Dermis blood vessel endothelial cell (primary cell): ENCODE results near the gene TMEM185B. TPM values are rescaled to one million over a fixed set of nuclear protein-coding genes. Genes with fewer than 3 reads are reported as not detected.
"Not testable (repeated sequence)": the region's sequence is repeated elsewhere in the genome, so short reads cannot be mapped to it uniquely, and the experiment has no call there.

Experiments used
- DNase-seq: peaks from one replicate; pipeline ENCODE4 v3.0.0; 2010
- total RNA-seq: library from RNA; depleted of rRNA; stranded (reverse); fragments of >200 nt; gene quantifications from 2 replicates; pipeline ENCODE4 v1.2.3, GENCODE V29; 2014

Gene TMEM185B
- 33.7 and 36.4 TPM in 2 replicates for total RNA-seq

DNA sequence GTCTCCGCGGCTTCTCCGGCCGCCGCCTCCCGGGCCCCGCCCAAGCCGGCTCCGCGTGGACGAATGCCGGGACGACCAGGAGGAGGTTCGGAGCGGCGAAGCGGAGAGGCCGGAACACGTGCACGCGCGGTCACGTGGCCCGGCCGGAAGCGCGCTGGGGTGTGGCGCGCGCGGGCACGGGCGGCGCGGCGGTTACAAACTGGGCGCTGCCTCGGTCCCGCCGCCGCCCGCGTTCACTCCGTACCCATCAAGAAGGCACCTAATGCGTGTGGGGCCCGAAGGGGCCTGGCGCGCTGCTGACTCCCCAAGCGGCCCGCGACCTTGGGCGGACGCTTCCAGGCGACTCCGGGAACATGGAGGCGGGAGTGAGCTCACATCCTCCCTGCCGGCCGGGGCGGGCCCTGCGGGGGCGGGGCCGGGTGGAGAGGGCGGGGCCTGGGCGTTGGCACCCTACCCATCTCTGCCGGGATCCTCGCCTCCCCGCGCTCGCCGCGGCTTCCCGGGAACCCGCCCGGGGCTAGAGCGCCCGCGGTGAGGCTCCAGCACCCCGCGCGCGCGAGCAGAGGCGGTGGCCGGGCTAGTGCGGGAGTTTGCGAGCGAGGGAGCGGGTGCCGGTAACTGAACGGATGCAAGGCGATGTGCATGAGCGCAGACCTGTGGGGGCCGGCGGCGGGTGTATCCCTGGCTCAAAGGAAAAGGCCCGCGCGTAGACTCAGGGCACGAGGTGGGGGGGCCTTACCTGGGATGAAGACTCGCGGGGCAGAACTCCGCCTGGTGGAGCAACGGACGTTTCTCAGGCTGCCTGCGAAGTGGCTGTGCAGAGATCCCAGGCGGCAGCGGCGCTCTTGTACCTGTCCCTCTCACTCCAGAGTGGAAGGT, at the start of gene TMEM185B:
TSS of gene TMEM185B (minus strand) at position 367 of the 879 bp plus-strand sequence. CDS start 424 bp downstream, outside the sequence.
- peak; percentile 85 for DNase-seq

DNA sequence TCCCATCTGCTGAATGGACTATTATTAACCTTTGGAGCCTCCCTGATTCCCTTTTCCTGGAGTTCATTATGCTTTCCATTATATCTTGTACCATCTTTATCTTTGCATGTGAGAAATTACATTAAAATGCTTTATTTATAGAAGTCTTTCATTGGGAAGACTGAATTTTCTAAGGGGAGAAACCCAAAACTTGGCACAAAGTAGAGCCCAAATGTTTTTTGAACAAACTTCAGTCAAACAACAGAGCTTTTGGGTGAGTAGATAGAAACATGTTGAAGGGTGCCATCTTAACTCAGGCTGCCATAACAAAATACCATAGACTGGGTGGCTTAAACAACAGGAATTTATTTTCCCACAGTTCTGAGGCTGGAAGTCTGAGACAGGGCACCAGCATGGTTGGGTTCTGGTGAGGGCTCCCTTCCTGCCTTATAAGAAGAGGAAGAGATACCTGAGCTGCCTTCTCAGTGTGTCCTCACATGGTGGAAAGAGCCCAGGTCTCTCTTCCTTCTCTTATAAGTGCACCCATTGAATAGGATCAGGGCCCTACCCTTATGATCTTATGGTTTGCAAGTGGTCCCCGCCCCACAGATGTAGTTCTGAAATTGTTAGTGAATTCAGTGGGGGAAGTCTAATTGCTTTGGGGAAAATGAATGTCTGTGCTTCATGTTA, 48.6 kb upstream of the TMEM185B start:
- no peak for DNase-seq

DNA sequence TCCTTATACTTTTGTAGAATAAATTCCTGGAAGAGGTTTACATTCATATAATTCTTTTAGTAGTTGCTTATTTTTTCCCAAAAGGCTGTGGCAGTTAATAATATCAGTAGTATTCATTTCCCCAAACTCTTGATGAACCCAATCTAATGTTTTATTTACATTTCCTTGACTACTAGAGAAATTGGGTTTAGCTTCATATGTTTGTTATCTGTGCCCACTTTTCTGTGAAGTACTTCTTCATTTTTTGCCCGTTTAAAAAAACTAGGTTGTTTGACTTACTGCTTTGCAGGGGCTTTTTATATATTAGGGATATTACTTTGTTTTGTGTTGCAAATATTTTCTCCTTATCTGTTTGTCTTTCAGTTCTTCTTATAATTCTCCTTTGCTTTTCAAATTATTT, 46.6 kb upstream of the TMEM185B start:
- no peak for DNase-seq

DNA sequence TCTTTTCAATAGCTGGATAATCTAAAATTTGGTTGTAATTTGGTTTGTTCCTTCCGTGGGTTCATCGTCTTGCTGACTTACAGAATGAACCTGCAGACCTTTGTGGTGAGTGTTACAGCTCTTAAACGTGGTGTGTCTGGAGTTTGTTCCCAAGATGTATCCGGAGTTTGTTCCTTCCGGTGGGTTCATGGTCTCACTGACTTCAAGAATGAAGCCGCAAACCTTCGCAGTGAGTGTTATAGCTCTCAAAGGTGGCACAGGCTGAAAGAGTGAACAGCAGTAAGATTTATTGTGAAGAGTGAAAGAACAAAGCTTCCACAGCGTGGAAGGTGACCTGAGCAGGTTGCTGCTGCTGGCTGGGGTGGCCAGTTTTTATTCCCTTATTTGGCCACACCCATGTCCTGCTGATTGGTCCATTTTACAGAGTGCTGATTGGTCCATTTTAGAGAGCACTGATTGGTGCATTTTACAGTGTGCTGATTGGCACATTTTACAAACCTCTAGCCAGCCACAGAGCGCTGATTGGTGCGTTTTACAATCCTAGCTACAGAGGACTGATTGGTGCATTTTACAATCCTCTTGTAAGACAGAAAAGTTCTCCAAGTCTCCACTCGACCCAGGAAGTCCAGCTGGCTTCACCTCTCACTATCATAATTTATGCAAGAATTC, 46.0 kb upstream of the TMEM185B start:
- peak; percentile 47 for DNase-seq

DNA sequence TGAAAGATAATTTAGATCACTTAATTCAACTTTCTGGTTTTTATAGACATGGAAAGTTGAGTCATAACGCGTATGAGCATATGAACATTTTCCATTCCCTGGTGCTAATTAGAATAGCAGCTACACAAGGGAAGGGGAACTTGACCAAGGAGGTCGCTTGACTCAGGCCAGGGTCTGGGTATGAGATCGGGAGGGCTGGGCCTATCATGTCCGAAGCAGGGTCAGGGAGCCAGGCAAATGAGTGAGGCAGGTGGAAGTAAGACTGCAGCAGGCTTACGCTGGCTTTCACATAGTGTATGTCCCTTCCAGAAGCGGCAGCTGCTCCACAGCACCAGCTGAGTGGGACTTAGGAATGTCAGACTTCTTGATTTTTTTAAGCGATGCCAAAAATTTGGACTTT, 44.1 kb upstream of the TMEM185B start:
- peak; percentile 28 for DNase-seq

DNA sequence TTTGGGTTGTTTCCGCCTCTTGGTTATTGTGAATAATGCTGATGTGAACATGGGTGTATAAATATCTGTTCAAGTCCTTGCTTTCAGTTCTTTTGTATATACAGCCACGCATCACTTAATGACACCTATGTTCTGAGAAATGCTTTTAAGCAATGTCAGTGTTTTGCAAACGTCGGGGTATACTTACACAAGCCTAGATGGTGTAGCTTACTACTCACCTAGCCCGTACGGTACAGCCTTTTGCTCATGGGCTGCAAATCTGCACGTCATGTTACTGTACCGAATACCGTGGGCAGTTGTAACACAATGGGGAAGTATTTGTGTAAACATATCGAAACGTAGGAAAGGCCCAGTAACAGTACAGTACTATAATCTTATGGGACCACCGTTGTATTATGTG, 41.8 kb upstream of the TMEM185B start:
- peak; percentile 47 for DNase-seq

DNA sequence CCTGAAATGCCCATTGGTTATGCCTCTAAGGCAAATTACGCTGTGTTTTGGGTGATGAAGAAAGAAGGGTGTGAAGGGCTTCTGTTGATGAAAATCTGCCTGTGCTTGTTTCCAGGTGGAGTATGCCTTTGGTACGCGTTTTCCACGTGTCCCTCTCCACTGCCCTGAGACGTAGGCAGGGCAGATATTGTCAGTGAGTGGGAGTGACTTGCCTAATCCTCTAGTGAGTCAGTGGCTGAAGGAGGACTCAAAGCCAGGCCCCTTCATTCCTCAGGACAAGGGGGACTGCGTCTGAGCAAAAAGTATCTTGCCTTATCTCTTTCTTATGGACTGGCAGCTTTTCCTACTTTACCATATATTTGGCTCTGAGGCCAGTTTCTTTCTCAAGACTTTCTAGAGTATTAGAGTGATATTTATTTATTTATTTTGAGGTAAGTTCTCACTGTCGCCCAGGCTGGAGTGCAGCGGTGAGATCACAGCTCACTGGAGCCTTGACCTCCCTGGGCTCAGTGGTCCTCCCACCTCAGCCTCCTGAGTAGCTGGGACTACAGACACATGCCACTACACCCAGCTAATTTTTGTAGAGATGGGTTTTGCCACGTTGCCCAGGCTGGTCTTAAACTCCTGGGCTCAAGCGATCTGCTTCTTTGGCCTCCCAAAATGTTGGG, 39.7 kb upstream of the TMEM185B start:
- DNase-seq: no peak

DNA sequence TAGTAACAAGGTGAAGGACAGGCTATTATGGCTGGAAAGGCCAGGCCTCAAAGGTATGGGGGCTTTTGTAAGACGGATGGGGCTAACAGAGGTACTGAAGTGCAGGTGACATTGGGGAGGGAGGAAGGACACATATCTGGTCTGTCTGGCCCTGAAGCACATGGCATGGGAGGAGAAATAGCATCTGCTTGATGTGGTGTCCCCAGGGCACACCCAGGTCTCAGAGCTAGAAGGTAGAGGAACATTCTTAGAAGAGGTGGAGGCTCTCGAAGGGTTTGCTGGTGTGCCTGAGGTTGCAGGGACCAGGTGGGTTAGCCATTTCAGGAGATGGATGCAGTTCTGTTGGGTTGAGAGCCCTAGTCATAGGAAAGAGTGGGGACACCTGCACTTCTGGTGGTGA, 39.0 kb upstream of the TMEM185B start:
- DNase-seq: no peak

DNA sequence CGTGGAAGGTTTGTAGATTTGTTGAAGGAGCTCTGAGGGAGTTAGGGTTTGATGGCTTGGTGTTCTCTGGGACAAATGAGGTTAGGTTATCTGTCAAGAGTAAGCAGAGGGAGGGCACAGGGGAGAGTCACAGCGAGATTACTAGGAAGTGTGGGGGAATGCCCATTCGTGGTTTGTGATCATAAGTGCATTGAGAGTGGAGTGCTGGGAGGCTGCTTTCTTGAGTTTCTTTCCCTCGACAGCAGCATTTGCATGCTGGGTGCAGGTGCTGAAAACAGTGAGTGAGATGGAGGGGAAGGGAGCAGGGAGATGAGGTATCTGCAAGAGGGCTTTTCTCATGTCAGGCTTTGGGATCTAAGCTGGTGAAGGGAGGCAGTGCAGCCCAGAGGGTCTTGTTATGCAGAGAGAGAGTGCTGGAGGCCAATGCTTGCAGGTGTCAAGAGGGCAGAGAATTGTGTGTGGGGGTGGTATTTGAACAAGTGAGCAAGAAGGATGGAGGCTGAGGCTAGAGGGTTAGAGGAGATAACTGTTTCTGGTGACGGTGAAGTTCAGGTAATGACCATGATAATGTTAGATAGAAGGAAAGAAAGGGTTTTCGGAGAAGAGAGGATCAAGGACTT, 38.3 kb upstream of the TMEM185B start:
- no peak for DNase-seq

DNA sequence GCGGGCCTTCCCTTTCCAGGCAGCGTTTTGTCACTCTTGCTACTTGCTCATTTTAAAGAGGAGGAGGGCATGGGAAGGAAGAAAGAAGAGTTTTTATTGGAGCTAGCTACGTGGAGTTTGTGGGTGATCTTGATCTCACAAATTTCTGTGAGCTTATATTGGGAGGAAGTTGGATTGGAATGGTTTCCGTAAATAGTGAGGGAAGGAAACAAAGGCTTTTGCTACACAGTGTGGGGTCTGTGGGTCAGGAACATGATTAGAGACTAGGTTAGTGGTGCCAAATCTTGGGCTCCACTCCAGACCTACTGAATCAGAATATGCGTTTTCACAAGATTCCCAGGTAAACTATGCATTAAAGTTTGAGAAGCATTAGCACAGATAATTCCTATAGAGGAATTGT, 37.5 kb upstream of the TMEM185B start:
- DNase-seq: peak; percentile 49

DNA sequence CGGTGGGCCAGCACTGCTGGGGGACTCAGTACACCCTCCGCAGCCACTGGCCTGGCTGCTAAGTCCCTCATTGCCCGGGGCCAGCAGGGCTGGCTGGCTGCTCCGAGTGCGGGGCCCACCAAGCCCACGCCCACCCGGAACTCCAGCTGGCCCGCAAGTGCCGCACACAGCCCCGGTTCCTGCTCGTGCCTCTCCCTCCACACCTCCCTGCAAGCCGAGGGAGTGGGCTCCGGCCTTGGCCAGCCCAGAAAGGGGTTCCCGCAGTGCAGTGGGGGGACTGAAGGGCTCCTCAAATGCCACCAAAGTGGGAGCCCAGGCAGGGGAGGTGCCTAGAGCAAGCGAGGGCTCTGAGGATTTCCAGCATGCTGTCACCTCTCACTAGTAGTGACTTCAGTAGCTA, 36.7 kb upstream of the TMEM185B start:
- DNase-seq: not testable (repeated sequence)

DNA sequence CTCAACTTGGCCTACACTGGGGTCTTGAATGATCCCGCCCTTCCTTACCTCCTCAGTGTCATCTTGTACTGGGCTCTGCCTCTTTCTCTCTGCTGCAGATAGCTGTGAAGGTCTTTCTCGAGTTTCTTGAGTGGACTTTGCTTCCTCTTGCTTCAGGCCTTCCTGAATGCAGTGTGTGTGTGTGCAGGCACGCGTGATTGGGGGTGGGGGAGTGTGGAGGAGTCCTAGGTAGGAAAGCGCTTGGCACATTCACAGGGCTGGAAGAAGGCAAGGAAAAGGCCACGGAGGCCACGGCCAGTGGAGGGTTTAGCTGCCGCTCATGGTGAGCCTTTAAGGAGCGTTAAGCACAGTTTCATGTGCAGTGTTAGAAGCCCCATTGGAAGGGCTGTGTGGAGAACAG, 35.0 kb upstream of the TMEM185B start:
- DNase-seq: no peak

DNA sequence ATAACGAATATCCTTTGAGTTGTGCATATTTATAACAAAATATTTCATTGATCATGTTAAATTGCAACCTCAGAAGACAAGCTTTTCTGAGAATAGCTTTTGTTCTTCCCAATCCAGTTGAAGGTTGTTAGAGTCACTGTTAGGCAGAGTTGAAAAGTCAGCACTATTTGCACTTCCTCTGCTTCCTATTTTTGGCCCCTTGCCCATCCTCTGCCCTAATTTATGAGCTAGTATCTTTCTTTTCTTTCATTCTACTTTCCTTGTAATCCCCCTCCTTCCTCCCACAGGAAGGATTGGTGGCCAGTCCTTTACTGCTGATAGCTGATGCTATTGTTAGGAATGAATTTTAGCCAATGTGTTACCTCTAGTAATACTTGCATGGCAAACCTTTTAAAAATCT, 34.3 kb upstream of the TMEM185B start:
- peak; percentile 41 for DNase-seq

DNA sequence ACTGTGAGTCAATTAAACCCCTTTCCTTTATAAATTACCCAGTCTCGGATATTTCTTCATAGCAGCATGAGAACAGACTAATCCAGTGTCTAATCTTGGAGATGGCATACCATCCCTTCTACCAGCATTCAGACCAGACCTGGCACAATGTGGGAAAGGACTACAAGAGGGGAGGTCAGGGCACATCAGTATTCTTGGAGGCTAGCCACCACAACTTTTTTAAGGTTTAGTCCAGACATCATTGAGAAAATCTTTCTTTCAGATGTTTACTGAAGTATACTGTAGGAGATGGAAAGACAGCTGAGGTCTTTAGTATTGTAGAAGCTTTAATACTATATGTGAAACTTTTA, 33.4 kb upstream of the TMEM185B start:
- DNase-seq: no peak

DNA sequence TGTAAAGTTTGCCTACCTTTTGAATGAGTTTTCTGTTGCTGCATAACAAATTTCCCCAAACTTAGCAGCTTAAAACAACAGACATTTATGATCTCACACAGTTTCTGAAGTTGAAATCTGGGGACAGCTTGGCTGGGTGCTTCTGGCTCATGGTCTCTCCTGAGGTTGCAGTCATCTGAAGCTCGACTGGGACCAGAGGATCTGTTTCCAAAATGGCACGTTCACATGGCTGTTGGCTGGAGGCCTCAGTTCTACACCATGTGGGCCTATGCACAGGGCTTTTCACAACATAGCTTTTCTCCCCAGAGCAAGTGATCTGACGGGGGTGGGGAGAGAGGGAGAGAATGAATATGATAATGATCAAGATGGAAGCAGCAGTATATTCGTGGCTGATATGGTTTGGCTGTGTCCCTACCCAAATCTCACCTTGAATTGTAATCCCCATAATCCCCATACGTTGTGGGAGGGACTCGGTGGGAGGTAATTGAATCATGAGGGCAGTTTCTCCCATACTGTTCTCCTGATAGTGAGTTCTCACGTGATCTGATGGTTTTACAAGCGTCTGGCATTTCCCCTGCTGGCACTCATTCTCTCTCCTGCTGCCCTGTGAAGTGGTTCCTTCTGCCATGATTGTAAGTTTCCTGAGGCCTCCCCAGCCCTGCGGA, 32.9 kb upstream of the TMEM185B start:
- DNase-seq: peak; percentile 65

DNA sequence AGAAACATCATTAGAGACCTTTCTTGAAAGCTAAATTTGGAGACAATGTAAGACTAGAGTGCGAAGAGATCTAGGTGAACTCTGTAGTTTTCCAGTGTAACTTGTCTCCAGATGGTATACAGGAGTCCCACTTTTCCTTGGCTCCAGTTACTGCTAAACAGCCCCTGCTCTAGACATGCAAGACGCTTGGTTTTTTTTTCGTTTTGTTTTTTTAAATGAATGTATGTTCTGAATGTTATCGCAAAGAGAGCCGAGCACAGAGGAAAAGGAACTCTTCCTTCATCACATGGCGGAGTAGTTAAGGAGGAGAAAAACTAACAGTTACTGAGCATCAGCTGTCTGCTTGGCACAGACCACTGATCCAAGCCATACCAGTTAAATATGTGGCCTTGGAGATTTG, 31.9 kb upstream of the TMEM185B start:
- DNase-seq: no peak

DNA sequence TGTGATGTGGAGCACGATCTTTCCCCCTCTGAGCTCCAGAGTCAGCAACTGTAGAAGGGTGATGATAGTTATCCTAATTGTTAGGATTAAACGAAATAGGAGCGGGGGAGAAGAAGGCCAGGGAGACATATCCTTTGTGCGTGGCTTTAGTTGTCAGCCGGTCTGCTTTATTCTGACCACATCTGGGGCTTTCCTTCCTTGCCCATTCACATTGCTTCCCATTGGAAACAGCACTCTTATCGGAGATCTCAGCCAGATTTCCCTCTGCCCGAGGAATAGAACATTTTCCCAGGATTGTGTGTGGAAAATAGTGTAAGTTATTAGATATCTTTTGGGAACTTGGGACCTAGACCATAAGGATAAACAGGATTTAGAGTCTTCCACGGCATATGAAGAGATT, 31.0 kb upstream of the TMEM185B start:
- peak; percentile 36 for DNase-seq

DNA sequence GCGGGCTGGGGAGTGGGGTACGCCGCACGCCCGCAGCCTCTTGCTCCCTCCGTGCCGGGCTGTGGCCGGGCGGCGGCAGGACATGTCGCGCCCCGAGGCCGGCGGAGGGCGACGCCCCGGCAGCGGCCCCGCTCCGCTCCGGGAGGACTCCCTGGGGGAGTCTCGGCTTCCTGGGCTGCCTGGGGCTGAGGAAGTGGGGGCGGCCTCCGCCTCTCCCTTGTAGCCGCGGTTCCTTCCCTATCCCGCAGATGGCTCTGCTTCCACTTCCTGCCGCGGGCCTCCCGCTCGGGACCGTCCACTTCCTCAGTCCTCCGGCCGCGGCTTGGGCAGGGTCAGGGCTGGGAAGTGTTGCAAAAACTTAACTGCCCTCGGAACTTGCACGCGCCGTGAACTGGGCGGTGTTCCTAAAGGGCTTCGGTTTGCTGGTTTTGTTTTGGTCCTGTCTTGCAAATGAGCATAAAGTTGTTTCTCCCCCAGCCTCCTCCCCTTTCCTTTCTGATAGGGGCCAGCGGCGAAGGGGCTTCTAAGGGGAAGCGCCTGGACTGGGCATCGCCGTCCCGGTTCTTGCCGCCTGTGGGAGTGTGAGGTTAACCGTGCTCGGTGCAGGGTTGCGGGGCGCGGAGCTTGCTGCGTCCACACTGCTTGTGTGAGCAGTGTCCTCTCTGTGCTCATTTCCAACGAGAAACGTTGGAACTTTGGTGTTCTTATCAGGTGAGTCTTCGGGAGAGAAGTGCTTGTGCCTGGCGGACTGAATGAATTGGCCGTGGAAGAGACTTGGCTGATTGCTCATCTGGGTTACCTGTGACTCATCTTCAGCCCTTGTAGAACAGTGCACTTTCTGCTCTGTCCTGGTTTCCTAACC, 30.1 kb upstream of the TMEM185B start:
- peak; percentile 73 for DNase-seq

DNA sequence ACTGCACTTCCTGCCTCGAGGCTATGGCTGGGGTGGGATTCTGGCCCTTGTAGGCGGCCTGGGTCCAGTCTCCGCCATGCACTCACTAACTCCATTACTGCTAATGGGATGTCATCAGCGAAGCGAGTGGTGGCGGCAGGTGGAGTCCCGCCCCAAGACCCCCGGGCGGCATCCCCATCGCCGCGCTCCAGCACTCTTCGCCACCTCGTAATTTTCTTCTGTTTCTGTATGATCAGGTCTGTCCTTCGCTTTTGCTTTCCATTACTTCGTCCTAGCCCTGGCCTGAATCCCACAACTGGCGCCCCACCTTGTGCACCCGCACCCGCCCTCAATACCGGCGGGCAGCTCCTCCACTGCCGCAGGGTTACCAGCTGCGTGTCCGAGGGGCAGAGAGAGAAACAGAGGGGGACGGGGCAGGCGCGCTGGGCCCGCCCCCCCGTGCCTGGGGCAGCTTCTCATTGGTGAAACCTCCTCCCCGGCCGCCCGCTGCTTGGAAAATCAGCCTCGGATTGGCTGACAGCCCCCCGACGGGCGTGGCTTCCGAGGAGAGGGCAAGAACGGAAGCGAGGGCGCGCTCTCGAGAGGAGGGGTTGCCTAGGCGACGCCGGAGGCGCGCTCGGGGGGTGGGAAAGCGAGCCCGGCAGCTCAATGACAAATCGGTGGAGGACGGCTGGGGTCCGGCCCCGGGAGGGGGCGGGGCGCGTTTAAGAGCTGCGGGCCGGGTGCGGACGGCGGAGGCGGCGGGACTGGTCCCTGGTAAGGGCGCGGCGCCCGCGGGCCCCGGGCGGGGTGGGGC, 29.2 kb upstream of the TMEM185B start, which contains the start of gene RALB:
TSS of gene RALB (plus strand) at position 628 of the 796 bp plus-strand sequence. CDS start 25,813 bp downstream, outside the sequence.
- DNase-seq: peak; percentile 99

DNA sequence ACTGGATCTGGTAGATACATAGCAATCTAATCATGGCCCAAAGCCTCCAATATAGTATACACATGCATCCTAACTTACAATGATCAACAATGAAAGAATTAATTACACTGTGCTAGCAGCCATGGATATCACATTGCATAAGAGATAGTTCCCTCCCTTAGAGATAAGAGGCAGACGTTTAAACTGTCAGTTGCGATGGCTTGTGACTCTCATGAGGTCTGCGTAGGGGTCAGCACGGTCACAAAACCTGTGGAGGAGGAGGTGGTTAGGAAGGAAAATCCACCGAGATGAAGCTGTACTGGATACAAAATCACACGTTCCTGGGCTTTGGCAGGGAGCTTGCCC, 28.7 kb upstream of the TMEM185B start:
- no peak for DNase-seq
